ENCODE measurements around the gene GPC6.

GRCh38 chr13:93230261-93230855, 3.8 kb downstream of the GPC6 start:
- TF ChIP-seq CTCF (conservative IDR thresholded peaks at IDR 0.05; ENCODE audit: low read length) (no peak), EZH2phosphoT487 (IDR thresholded peaks at IDR 0.05; ENCODE audit: borderline replicate concordance, low read depth, low read length) (no peak)

All from OCI-LY7 (cell line).